NCI-H345 treated with DMSO at 0.1 percent for 48 hours (cell line): ENCODE data around the gene KRTAP5-10.
"Not testable (repeated sequence)": the region's sequence is repeated elsewhere in the genome, so short reads cannot be mapped to it uniquely, and the experiment has no call there.

Experiments
- DNase-seq: peaks from one replicate; lab custom pipeline; 2025; ENCODE audit not compliant: unreplicated experiment; lab: John Stamatoyannopoulos, UW

The KRTAP5-10 gene, protein sequence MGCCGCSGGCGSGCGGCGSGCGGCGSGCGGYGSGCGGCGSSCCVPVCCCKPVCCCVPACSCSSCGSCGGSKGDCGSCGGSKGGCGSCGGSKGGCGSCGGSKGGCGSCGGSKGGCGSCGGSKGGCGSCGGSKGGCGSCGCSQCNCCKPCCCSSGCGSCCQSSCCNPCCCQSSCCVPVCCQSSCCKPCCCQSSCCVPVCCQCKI

GRCh38 chr11:71565263-71565662 lies at the start of gene KRTAP5-10:
Gene KRTAP5-10, plus strand, starts transcription at chr11:71565563. Its CDS starts 25 bp downstream, at chr11:71565588.
- no peak for DNase-seq

DNA sequence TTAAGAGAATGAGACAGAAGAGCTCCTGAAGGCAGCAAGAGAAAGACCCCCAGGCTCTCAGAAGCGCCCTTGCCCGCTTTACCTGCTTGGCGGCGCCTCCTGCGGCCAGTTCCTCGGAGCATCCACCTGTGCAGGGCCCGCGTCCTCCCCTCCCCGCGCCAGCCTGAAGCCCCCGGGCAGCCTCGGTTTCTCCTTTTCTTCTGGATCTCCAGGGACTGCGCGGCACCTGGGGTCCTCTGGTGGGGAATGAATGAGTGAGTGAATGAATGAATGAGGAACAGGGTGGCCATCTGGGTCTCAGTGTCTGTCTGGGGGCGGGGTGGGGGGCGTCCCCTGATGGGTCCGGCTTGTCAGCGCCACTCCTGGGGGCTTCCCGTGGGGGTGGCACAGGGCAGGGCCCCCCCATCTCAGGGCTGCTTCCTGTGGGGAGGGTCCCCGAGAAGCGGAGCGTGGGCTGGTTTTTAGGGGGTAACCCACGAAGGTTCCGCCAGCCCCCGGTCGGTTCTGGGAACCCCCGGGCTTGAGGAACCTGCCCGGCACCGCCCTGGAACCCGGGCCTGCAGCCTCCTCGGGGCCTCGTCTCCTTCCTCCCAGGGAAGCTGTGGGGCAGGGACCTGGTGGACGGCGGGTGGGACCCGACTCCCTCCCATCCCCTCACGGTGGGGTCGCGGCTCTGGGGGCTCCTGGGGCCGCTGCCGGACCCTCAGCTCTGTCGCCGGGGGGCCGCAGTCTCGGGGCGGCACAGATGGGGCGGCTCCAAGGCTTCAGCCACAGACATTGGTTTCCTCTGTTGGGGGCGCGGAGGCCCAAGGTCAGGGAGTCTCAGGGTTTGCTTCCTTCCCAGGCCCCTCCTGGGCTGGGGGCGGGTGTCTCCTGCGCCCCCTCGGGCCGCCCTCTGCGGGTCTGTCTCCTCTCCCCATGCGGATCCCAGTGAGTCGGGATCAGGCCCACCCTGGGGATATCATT lies 46.6 kb upstream of the KRTAP5-10 start:
- DNase-seq = no peak

DNA sequence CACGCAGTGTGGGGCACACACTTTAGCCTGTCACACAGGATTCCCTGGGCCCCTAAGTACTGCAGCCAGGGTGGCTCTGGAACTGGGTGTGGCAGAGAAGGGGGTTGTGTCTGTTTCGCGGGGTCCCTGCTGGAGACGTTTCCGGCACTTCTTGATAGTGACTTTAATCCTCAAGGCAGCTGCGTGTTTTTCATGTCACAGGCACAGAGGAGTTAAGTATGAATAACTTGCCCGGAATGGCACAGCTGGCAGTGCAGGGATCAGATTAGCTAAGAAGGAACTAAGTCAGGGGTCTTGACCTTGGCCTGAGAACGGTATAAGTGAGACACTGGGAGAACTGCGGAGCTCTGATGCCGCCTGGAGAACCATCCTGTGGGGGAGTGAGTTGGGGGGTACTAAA lies 45.8 kb upstream of the KRTAP5-10 start:
- no peak for DNase-seq

- no peak for DNase-seq
These were observed 40.0 kb upstream of the KRTAP5-10 start for GRCh38 chr11:71525188-71525937.

GRCh38 chr11:71525938-71526495 lies 39.3 kb upstream of the KRTAP5-10 start:
- DNase-seq = no peak

- DNase-seq = not testable (repeated sequence)
These were observed 38.4 kb upstream of the KRTAP5-10 start, which contains the start of gene KRTAP5-7 for GRCh38 chr11:71526796-71527575. Gene KRTAP5-7, plus strand, starts transcription at chr11:71527267. Its CDS starts 34 bp downstream, at chr11:71527301.

DNA sequence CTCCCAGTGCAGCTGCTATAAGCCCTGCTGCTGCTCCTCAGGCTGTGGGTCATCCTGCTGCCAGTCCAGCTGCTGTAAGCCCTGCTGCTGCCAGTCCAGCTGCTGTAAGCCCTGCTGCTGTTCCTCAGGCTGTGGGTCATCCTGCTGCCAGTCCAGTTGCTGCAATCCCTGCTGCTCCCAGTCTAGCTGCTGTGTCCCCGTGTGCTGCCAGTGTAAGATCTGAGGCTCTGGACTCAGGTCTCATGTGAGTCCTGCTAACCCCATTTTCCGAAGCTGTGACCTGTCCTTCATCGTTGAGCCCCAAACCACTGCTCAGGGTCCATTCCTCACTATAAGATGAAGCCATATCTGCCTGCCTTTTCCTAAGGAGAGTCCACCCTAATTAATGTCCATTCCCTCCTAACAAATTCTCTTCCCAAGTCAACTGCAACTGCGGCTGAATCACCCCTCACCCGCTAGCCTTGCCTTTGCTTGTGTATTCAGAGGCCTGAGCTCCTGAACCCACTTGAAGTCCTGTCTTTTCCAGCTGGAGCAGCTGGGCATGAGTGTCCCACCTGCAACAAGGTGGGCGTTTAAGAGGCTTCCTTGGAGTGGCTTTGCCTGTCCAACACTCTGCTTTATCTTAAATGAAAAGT lies 37.7 kb upstream of the KRTAP5-10 start:
- no peak for DNase-seq

GRCh38 chr11:71530602-71531001 lies 34.8 kb upstream of the KRTAP5-10 start:
- no peak for DNase-seq

GRCh38 chr11:71532036-71532610 lies 33.2 kb upstream of the KRTAP5-10 start:
- DNase-seq = no peak

DNA sequence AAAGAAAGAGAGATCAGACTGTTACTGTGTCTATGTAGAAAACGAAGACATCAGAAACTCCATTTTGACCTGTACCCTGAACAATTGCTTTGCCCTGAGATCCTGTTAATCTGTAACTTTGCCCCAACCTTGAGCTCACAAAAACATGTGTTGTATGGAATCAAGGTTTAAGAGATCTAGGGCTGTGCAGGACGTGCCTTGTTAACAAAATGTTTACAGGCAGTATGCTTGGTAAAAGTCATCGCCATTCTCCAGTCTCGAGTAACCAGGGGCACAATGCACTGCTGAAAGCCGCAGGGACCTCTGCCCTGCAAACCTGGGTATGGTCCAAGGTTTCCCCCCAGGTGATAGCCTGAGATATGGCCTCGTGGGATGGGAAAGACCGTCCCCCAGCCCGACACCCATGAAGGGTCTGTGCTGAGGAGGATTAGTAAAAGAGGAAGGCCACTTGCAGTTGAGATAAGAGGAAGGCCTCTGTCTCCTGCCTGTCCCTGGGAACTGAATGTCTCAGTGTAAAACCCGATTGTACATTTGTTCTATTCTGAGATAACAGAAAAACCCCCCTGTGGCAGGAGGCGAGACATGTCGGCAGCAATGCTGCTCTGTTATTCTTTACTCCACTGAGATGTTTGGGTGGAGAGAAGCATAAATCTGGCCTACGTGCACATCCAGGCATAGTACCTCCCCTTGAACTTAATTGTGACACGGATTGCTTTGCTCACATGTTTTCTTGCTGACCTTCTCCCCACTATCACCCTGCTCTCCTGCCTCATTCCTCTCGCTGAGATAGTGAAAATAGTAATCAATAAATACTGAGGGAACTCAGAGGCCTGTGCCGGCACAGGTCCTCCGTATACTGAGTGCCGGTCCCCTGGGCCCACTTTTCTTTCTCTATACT lies 30.4 kb upstream of the KRTAP5-10 start:
- not testable (repeated sequence) for DNase-seq

- DNase-seq = no peak
These were observed 29.5 kb upstream of the KRTAP5-10 start for GRCh38 chr11:71535825-71536224.

GRCh38 chr11:71537537-71537936 lies 27.8 kb upstream of the KRTAP5-10 start:
- peak; percentile 8 for DNase-seq

- DNase-seq = not testable (repeated sequence)
These were observed 27.2 kb upstream of the KRTAP5-10 start, which contains the start of gene KRTAP5-8 for GRCh38 chr11:71537977-71538665. Gene KRTAP5-8, plus strand, starts transcription at chr11:71538025. Its CDS starts 31 bp downstream, at chr11:71538056.

- no peak for DNase-seq
These were observed 26.7 kb upstream of the KRTAP5-10 start for GRCh38 chr11:71538666-71538990.

DNA sequence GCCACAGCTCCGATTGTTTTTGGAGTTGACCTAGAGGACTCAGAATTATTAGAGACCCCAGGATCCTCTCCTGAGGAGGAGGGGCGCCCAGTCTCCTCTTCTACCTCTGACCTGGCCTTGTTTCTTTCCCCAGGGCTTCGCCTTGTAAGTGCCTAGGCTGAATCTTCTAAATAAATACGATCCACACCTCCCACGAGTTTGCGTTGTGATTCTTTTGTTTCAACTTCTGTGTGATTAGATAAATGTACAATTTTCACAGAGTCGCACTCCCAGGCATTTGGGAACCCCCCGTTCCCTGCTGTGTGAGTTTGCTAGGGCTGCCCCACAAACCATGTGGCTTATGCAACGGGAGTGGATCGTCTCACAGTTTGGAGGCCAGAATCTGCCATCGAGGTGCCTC lies 26.3 kb upstream of the KRTAP5-10 start:
- no peak for DNase-seq

DNA sequence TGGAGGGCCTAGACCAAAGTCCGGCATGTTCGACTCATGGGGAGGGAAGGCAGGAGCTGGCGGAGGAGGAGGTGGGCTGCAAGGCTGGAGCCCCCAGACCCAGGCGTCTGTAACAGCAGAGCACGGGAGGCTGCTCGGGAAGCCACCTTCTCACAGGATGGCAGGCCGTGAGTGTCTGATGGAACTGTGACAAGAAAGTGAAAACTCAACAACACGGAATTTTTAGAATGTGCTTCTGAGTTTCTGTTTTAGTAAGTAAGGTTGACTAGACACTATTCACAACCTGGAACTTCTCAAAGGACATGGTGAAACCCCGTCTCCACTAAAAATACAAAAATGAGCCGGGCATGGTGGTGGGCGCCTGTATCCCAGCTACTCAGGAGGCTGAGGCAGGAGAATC lies 25.4 kb upstream of the KRTAP5-10 start:
- not testable (repeated sequence) for DNase-seq

DNA sequence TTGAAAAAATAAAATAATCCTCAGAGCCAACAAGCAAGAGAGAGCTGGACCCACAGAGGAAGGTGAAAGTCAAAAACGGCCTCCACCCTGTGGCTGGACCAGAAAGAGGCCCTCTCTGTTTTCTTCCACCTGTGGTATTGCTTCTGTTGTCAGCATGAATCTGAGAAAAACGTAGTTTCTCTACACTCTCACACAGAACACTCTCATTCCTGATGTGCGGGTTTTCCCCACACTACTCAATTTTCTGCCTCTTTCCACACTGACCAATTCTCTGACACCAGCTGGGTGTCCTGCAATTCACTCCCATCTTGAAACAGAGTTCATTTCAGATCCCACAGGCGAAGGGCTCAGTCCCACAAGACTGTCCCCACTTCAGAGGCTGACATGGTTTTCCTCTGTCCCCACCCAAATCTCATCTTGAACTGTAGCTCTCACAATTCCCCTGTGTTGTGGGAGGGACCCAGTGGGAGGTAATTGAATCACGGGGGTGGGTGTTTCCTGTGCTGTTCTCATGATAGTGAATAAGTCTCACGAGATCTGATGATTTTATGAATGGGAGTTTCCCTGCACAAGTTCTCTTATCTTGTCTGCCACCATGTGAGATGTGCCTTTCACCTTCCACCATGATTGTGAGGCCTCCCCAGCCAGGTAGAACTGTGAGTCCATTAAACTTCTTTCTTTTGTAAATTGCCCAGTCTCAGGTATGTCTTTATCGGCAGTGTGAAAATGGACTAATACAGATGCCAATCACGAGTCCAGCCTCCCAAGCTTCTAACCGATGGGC lies 24.6 kb upstream of the KRTAP5-10 start:
- DNase-seq = not testable (repeated sequence)
